ENCODE data around the gene FBXW12.

FBXW12 gene

DNA sequence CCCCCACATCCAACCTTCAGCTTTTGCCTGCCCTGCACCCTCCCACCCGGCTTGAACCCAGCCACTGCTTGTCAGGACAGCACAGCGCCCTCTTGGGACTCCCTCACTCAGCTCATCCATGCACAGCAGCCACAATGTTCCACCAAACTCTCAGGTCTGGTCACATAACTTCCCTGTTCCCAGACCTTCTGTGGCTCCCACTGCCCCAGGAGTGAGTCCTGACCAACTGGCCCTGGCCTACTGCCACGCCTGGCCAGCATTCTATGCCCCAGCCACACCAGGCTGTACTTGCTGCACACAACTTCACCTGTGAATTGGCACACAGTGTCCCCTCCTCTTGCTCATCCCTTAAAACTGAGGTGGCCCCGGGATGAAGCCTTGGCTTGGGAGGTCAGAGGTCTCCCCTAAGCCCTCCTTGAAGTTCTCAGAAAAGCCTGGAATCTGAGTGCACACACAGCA is 36.8 kb downstream of the FBXW12 start:
- DNase-seq (ENCODE audit: low spot score) = no peak

DNA sequence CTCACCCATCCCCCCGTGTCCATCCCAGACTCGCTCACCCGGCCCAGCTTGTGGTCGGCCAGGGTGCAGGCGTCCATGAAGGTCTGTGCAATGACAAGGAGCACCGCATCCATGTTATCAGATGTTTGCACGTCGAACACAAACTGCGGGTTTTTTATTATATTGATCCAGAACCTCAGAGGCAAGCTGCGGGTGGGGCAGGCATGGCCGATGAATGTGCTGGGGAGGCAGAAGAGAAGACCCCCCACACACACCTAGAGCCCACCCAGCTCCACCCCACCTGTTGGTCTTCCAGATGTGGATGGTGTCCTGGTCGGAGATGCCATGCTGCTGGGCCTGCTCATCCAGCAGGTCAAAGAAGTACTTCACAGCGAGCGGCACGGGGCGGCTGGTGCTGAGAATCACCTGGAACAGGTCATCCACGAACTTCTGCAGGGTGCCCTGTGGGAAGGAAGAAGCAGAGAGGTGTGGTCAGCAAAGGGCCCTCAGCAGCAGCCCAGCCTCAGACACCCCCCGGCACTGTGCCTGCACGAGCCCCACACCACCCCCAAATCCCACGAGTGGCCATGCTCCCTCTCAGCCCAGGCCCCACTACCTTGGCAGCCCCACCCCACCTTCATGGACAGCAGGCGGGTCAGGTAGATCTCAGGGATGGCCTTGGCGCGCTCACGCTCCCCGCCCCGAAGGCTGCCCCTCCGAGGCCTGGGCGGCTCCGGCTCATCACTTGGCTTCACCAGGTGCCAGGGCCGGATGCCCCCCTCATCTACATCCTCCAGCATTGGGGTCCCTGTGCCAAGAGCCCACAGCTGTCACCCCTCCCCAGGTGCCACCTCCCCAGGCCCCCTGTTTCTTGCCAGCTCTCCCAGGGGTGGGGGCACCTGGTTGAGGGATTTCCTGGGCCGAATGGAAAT is 37.5 kb downstream of the FBXW12 start:
- DNase-seq (ENCODE audit: low spot score) = no peak

DNA sequence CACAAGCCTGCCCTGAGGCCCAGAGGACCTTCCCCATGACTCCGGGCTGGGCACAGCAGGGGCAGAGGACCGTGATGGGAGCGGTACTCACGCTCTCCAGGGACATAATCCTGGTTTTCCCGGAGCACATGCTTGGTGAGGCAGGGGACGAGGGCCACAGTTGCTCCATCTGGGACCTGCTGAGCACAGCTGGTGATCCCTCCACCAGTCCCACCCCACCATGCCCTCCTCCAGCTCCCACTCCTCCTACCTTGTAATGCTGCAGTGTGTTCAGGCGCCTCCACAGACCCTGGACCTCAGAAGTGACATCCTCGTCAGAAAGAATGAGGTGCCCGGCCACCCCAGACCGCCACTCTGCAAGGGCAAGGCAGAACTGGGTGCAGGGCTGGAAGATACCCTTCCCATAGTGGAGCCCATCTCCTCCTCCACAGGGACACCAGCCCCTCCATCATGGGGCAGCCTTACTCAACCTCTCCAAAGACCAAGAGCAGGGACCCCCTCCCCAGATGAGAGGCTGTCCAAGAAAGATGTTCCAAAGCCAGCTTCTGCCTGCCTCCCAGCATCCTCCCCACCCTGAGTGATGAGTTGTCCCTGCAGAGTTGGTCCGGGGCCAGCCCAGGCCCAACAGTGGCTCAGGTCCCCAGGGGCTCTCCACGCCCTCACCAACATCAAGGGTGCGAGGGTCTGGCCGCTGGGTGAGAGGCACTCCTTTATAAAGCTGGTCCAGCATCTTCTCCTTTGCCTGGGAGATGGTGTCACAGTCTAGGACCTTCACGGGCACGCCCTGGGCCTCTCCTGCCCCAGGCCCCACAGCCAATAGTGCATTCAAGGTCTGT is 38.4 kb downstream of the FBXW12 start:
- no peak for DNase-seq (ENCODE audit: low spot score)

DNA sequence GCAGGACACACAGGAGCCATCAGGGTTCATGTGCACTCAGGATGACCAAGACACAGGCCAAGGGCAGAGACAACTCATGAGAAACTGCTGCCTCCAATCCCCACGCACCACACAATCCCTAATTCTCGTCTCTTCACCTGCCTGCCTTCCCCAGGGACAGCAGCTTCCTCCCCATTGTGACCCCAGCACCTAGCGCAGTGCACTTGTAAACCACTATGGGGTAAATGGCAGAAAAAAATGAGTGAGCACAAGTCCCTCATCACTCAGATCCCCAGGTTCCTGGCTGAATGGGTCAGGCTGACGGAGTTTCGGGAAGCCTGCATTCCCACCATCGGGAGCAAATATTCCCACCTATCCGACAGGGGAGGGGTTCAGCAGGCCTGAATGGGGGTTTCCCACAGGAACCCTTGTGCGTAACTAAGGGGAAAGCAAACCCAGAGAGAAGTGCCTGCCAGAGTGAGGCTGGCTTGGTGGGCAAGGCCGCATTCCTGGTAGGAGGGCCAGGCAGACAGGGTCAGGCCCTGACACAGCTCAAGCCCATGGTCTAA is 39.1 kb downstream of the FBXW12 start:
- no peak for DNase-seq (ENCODE audit: low spot score)

DNA sequence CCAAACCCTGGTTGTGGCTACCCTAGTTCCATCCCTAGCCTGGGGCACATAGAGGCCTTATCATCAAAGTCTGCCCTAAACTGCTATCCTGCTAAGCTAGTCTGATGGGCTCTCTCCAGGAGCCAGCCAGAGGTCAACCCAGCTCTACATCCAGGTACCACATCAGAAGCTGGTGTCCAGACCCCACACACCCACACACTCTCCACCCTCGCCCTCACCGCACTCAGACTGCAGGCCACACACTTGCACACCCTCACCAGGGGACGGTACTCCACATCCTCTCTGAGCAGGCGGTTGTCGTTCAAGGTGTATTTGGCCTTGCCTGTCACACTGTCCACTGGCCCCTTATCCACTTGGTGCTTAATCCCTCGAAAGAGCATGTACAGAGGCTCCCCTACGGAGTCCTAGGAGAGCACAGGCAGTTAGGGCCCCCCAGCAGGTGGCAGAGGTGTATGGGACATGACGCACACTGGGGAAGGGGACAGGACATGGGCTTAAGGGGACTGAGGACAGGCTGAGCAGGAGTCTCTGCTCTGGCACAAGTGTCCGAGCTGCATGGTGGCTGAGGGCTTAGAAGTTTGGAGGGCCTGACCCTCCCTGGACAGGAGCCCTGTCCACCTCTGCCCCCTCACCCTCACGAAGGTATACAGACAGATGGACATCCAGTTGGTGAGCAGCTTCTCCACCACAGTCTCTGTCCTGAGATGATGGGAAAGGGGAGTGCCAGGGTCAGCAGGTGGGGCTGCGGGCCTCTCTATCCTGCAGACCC is 39.8 kb downstream of the FBXW12 start:
- no peak for DNase-seq (ENCODE audit: low spot score)

DNA sequence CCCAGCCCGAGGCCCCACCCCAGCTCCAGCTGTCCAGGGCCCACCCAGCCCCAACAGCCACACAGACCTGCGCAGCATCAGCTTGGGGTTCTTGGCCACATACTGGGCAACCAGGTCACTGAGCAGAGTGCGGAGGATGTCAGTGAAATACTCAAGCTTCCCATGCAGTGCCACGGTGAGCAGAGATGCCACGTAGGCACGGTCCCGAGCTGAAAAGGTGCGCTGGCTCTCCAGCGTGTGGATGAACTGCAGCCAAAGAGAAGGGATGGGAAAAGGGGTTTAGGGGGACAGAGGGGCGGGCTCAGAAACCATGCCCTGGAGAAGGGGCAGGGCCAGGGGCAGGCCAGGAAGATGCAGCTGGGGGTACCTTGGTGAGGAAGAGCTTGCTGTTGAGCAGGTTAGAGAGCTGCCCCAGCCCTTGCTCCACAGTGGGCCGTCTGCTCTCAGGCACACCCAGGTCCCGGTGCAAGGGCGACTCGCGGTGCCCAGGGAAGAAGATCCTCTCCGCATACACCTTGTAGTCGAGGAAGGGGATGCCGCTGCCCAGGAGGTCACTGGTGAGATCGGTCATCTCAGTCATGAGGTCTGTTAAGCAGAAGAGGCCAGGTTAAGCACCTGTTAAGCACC is 40.5 kb downstream of the FBXW12 start:
- no peak for DNase-seq (ENCODE audit: low spot score)

DNA sequence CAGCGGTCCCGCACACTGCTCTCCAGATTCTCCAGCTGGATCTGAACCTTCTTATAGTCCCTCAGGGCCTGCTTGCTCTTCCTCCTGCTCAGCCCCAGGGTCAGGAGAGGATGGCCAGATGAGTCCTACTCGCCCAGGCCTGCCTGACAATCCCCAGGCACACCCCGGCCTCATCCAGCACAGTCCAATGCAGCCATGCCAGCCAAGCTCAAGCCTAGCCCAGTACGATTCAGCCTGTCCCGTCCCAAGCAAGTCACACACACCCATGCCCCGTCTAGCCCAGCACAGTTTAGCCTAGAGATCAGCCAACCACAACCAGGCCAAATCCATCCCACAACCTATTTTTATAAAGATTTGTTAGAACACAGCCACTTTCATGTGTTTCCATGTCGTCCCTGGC is 41.1 kb downstream of the FBXW12 start:
- DNase-seq (ENCODE audit: low spot score) = no peak

DNA sequence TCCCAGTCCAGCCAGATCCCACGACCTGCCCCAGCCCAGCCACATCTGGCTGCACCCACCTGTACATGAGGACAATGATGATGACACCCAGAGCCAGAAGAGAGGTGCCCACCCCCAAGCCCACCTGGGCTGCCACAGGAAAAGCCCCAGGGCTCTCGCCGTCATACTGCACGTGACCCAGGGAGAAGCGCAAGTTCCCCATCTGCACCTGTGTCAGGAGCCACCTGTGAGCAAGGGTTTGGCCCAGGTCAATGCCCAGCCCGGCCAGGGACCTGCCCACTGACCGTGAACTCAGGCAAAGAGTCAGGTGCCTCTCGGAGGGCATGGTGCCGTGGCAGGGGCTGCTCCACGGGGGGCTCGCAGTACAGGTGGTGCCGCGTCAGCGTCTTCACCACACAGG is 41.6 kb downstream of the FBXW12 start:
- DNase-seq (ENCODE audit: low spot score) = no peak

DNA sequence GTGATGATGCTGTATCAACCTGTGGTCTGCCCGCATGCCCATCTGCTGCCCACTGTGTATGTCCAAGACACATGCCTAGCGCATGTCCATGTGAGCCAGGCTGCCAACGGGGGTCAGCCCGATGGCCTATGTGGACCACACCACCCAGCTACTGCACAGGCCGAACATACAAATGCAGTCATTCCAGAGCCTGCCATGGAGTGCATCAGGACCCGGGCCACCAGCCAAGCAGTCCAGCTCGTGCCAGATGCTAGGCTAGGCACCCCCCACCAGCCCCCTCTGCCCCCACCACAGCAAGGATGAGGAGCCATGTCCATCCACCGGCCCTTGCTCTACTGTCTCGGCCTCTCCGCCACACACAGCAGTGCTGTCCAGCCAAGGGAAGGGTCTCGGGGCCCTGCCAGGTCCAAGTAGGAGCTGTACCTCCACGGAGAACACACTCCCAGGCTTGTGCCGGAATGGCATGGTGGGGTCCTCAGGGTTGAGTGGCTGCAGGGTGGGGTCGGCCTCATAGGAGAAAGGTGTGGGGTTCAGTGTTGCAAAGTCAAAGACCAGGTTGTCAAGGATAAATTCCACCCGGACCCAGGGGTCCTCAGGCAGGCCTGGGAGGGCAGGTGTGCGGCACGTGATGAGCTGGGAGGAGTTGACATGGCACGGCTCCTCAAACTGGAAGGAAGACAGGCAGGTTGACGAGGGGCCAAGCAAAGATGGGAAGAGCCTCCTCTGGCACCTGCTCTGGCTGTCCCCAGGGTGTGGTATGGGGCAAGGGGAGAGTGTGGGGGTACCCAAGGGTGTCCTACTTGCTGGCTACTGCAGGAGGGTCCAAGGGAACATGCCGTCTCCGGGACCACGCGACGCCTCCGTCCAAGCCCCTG is 42.6 kb downstream of the FBXW12 start:
- DNase-seq (ENCODE audit: low spot score) = no peak

DNA sequence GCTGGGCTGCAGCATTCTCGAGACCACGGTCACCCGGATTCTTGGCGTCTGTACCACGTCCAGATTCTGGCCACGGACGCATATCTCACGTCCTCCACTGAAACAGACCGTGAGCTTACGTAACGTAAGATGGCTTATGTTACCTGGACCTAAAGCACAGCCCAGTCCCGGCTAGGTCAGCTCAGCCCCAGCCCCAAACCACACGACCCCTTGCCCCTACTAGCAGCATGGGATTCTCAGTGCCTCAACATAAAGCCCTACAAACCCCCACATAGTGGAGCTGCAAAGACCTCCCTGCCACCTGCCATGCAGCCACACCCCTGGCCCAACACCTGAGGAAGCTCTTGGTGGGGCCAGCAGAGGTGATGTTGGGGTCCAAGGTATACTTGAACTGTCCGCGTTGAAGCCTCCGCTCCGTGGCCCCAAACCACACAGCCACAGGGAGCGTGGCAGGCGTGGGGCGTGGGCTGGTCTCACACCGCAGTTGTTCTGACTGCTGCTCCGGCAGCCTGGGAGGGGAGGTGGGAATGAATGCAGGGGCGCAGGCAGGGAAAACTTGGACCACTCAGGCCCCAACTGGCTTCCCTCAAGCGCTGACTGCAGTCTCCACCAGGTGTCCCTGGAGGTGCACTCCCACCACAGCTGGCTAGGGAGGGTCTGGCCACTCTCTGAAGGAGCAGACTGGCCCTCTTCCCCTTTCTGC is 43.4 kb downstream of the FBXW12 start:
- DNase-seq (ENCODE audit: low spot score) = no peak

DNA sequence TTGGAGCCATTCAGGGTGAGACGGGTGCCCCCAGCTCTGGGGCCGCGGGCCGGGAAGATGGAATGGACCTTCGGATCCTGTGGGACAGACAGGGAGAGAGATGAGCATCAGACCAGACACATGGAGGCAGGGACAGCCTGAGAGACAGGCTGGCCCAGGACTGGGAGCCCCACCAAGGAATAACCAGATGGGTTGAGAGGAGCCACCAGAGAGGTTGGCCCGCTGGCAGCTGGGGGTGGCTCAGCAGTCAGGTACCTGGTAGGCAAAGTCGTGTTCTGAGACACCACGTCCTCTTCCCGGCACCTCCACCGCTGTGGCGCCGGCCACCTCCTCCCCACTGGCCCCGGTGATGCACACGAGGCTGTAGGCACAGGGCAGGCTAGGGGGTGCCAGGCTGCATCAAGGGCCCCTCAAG is 44.1 kb downstream of the FBXW12 start:
- DNase-seq (ENCODE audit: low spot score) = no peak

DNA sequence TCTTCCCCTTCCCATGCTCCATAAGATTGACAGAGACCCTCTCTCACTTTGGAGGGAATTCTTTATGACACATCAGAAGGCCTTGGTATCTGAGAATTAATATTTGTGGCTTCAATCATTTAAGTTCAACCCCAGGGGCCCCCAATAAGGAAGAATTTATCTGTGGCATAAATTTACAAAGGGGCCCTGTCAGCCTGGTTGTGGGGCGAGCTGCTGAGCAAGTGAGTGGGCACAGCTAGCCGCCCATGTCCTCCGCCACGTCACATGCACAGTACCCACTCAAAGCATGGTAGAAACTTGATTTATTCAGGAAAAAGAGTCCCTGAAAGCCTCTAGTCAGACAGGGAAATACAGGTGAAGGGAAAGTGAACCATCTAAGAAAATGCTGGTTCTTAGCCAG is 44.5 kb downstream of the FBXW12 start:
- DNase-seq (ENCODE audit: low spot score) = no peak

DNA sequence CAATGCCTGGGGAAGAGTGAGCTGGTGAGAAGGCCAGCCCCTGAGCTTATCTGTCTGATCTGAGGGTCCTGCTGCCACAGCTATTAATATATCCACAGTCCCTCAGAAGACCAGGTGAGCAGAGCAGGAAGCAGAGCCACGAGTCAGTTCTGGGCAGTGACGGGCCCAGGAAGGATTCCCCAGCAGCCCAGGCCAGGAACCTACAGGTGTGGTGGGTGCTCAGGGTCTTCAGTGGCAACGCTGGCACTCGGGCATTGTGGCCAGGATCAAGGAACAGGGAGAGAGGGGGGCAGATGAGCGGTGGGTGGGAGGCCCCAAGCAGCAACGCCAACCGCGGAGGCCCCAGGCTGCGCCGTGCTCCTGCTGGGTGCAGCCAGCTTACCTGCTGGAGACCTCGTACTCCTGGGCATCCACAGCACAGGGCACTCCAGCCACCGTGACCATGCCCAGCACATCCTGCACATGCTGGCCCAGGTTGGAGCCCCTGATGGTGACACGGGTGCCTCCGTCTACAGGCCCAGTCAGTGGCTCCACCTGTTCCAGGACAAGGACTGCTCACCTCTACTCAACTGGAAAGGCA is 45.6 kb downstream of the FBXW12 start:
- no peak for DNase-seq (ENCODE audit: low spot score)

DNA sequence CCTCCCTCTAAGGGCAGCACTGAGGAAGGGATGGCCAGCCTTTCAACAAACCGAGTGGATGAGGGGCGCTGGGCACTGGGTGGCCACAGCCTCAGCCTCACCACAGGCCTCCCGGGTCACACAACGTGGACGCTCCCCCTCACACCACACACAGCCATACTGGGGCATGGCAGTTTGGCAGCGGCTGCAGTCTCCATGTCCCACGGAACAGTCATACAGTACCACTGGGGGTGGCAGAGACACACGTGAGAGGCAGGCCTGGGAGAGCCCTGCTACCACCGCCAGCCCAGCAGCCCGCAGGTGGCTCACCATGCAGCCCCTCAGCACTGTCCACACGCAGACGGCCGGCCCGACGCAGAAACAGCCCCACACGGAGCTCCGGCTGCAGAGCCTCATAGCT is 46.1 kb downstream of the FBXW12 start:
- no peak for DNase-seq (ENCODE audit: low spot score)

DNA sequence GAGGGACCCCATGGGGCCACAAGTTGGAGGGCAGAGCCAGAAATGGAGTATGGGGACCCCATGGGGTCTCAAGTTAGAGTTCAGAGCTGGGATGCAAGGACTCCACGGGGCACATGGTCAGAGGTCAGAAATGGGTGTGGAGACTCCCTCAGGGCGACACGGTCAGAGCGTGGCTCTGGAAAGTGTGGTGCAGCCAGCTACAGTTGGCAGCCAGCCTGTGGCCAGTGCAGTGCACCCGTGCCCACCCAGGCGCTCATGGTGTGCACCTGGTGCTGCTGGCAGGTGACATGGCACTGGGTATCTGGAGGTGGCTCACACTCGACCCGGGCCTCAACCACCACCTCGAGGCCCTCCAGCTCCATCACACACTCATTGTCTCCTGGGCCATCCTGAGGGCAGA is 46.6 kb downstream of the FBXW12 start:
- no peak for DNase-seq (ENCODE audit: low spot score)

DNA sequence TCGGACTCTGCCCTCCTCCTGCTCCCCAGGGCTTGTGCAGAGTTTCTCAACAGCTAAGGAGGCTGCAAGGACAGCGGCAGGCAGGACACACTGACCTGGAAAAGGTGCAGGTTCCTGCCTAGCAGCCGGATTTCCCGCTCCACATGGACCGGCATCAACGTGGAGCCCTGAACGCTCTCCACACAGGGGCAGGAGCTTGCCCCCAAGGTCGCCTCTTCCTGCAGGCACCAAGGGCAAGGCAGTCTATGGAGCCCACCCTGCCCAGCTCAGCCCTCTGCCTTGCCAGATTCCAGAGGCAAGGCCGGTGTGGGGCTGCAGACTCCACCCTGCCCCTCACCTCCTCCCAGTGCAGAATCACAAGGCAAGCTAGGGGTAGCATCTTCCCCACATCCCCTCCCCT is 47.1 kb downstream of the FBXW12 start:
- no peak for DNase-seq (ENCODE audit: low spot score)

DNA sequence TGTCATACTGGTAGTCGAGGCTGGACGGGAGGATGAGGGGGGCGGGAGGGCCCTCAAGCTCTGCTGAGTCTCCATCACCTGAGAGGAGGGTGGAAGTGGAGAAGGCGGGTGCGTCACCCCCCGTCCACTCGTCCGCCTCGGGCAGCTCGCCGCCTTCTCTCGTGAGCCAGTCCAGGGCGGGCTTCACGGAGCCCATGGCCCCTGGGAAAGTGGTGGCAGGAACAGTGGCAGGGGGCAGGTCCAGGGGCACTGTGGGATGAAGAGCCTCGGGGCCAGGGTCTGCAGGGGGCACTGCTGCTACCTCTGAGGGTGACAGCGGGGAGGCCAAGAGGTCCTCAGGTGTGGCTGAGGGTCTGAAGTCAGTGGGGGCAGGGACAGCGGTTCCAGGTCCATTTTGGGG is 47.6 kb downstream of the FBXW12 start:
- DNase-seq (ENCODE audit: low spot score) = no peak

DNA sequence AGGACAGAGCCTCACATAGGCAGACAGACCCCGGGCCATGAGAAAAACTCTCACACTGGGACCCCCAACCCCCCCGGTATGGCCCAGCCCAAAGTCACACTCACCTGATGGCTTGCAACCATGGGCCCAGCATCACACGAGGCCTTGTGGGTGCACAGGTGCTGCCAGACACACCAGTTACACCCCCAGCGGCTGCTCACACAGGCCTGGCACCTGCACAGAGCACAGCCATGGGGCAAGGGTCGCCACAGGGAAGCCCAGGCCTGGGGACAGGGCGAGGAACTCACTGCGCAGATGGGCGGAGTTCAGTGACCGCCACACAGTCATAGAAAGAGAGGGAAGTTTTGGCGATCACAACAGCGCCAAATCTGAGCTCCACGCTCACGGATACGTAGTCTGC is 48.5 kb downstream of the FBXW12 start:
- no peak for DNase-seq (ENCODE audit: low spot score)

DNA sequence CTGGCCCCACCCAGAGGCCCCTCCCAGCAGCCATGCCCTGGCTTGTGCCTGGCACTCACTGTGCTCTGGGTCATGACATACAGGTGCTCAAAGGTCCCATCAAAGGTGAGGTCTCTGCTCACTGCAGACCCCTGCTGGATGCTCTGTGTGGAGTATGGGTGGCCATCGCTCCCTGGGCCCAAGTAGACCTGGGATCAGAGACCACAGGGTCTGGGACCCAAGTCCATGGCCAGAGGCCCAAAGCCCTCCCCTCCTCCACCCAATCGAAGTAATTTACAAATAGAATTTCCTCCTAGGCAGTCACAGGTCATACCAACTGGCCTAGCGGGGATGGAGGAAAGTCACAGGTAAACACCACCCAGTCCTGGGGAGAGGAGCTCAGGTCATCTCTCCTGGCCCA is 50.3 kb downstream of the FBXW12 start:
- no peak for DNase-seq (ENCODE audit: low spot score)

DNA sequence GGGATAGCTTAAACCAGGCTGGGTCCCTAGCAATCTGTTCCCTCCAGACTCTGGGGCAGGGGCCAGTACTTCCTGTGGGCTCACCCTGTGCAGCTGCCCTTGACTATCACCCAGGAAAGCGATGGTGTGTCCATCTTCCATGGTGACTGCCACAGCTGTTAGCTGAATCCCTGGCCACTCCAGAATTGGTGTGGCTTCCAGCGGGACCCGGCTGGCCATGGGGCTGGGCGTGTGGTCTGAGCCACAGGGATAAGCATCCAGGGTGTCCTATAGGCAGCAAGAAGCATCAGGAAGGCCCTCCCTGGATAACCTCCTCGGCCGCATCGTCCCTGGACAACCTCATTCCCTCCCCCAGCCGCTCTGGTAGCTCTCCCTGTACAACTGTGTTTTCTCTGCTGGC is 50.7 kb downstream of the FBXW12 start:
- DNase-seq (ENCODE audit: low spot score) = no peak

Data from hepatic stellate cell (primary cell).